GM23248 (cell line): ENCODE measurements around the gene CLEC4C. TPM values are rescaled to one million over a fixed set of nuclear protein-coding genes. Genes with fewer than 3 reads are reported as not detected.
"Not testable (repeated sequence)": the region's sequence is repeated elsewhere in the genome, so short reads cannot be mapped to it uniquely, and the experiment has no call there.

ENCODE experiments used
- DNase-seq: peaks from one replicate; pipeline ENCODE4 v3.0.0-alpha.2; 2015
- H2AFZ ChIP-seq: fragments of 200-600 bp; sonication (generic); 2 replicates; pipeline ENCODE4 v1.6.1; 2016; ENCODE audit warnings: antibody characterized with exemption
- H3F3A ChIP-seq: fragments of 200-600 bp; sonication (generic); 2 replicates; pipeline ENCODE4 v1.6.1; 2016; ENCODE audit warnings: mild to moderate bottlenecking, antibody characterized with exemption, mixed run types; ENCODE audit not compliant: insufficient read depth
- H3K27ac ChIP-seq: fragments of 200-600 bp; sonication (generic); 2 replicates; pipeline ENCODE4 v1.5.1; 2016; ENCODE audit warnings: mild to moderate bottlenecking
- H3K27me3 ChIP-seq: fragments of 200-600 bp; sonication (generic); replicated peaks from 2 replicates; pipeline ENCODE4 v1.6.1; 2016; ENCODE audit warnings: mild to moderate bottlenecking; ENCODE audit not compliant: insufficient read depth
- H3K36me3 ChIP-seq: fragments of 200-600 bp; sonication (generic); 2 replicates; pipeline ENCODE4 v1.6.1; 2016; ENCODE audit warnings: low read depth, mild to moderate bottlenecking
- H3K4me1 ChIP-seq: fragments of 200-600 bp; sonication (generic); 2 replicates; pipeline ENCODE4 v1.6.1; 2016; ENCODE audit warnings: mild to moderate bottlenecking; ENCODE audit not compliant: insufficient read depth
- H3K4me2 ChIP-seq: fragments of 200-600 bp; sonication (generic); one replicate; pipeline ENCODE4 v1.6.1; 2016; ENCODE audit warnings: mild to moderate bottlenecking; ENCODE audit not compliant: unreplicated experiment
- H3K4me3 ChIP-seq: fragments of 200-600 bp; sonication (generic); 2 replicates; pipeline ENCODE4 v1.5.1; 2016; ENCODE audit warnings: mild to moderate bottlenecking
- H3K79me2 ChIP-seq: fragments of 200-600 bp; sonication (generic); 2 replicates; pipeline ENCODE4 v1.6.1; 2016; ENCODE audit warnings: mild to moderate bottlenecking; ENCODE audit not compliant: insufficient read depth
- H3K9ac ChIP-seq: fragments of 200-600 bp; sonication (generic); 2 replicates; pipeline ENCODE4 v1.6.1; 2016; ENCODE audit warnings: mild to moderate bottlenecking
- H3K9me2 ChIP-seq: fragments of 200-600 bp; sonication (generic); 2 replicates; pipeline ENCODE4 v1.6.1; 2016; ENCODE audit warnings: mixed run types, mild to moderate bottlenecking, moderate library complexity; ENCODE audit not compliant: insufficient read depth
- H3K9me3 ChIP-seq: fragments of 200-600 bp; sonication (generic); one replicate; pipeline ENCODE4 v1.6.1; 2017; ENCODE audit warnings: low read depth
- H4K20me1 ChIP-seq: fragments of 200-600 bp; sonication (generic); 2 replicates; pipeline ENCODE4 v1.6.0; 2016; ENCODE audit not compliant: insufficient read depth
- EZH2 ChIP-seq: fragments of 200-600 bp; sonication (generic); IDR thresholded peaks from 2 replicates; pipeline ENCODE4 v1.6.1; 2018; ENCODE audit warnings: antibody characterized with exemption, mild to moderate bottlenecking; ENCODE audit not compliant: insufficient read depth, poor library complexity, severe bottlenecking
- EZH2phosphoT487 ChIP-seq: fragments of 200-600 bp; sonication (generic); IDR thresholded peaks from 2 replicates; pipeline ENCODE4 v1.6.1; 2018; ENCODE audit warnings: antibody characterized with exemption, moderate library complexity, mild to moderate bottlenecking, low read depth; ENCODE audit not compliant: insufficient read depth
- WGBS, 2 experiments: methylation state at CpG; one replicate each; pipeline ENCODE4 v1.1.6; 2015 to 2017; ENCODE audit warnings: low lambda C conversion rate in 2 of 2, low coverage in 1 of 2; ENCODE audit errors: missing lambda C conversion rate in 2 of 2; 5-methylcytosine and 5-hydroxymethylcytosine counted together
- in situ Hi-C: fragments of 300-500 bp; cut with MboI; formaldehyde crosslinking; loops from 2 replicates; pipeline ENCODE4 v1.15.0; 2020
- polyA plus RNA-seq: library from polyadenylated mRNA; unstranded; fragments of >200 nt; fragmentation: Nextera tagmentation; extraction: Ambion mirVana; gene quantifications from 2 replicates; pipeline ENCODE4 v1.2.1, GENCODE V29; 2016
- total RNA-seq: library from RNA; depleted of rRNA; stranded (reverse); fragments of >200 nt; shearing (Covaris generic); gene quantifications from 2 replicates; pipeline ENCODE4 v1.2.3, GENCODE V29; 2014

CLEC4C gene
- total and polyA plus RNA-seq, 2 experiments from 2014 or later: not detected

- Histone ChIP-seq H4K20me1 (no peaks in the 10 kb centered on the region), H3K9me3 (no peaks in the 10 kb centered on the region), H3K9me2 (no peaks in the 10 kb centered on the region), H3K4me3 (no peak overlapping the region), H3K36me3 (no peaks in the 10 kb centered on the region), H3K4me2 (no peak overlapping the region), H3K9ac (no peak overlapping the region), H2AFZ (no peak overlapping the region), H3K27me3 (no peaks in the 10 kb centered on the region), H3K79me2 (no peaks in the 10 kb centered on the region), H3K27ac (no peak overlapping the region), H3K4me1 (no peaks in the 10 kb centered on the region), H3F3A (no peaks in the 10 kb centered on the region)
- TF ChIP-seq EZH2: no peak
- no peak for TF ChIP-seq EZH2phosphoT487
- in situ Hi-C loops: no loop called here
- DNase-seq: no peak
- WGBS, 2 experiments: 4 to 5% methylated on average over 3 of the region's 3 CpGs
Observed at GRCh38 chr12:7769999-7770398, 22.8 kb upstream of the CLEC4C start.

- no peaks in the 10 kb centered on the region for H3K9me2 ChIP-seq
- TF ChIP-seq EZH2 (no peak), EZH2phosphoT487 (no peak)
- H3K79me2 ChIP-seq: no peaks in the 10 kb centered on the region
- peaks cover 15% of the 10 kb centered on the region; the same call in 1 of the 2 replicates for H3K27me3 ChIP-seq
- H3K36me3 ChIP-seq: no peaks in the 10 kb centered on the region
- peak; percentile 1 for DNase-seq
- no peaks in the 10 kb centered on the region for H4K20me1 ChIP-seq
- in situ Hi-C loops: no loop called here
- H2AFZ ChIP-seq: no peak overlapping the region
- no peak overlapping the region for H3K27ac ChIP-seq
- no peak overlapping the region for H3K4me3 ChIP-seq
- H3K4me2 ChIP-seq: no peak overlapping the region
- no peaks in the 10 kb centered on the region for H3K9me3 ChIP-seq
- no peaks in the 10 kb centered on the region for H3F3A ChIP-seq
- no peak overlapping the region for H3K9ac ChIP-seq
- H3K4me1 ChIP-seq: no peaks in the 10 kb centered on the region
- WGBS, 2 experiments: 16% methylated on average over 9 of the region's 9 CpGs
Observed at GRCh38 chr12:7758766-7759140, 11.6 kb upstream of the CLEC4C start.

- no peaks in the 10 kb centered on the region for H3K9me3 ChIP-seq
- H3K27ac ChIP-seq: no peak overlapping the region
- H3K79me2 ChIP-seq: no peaks in the 10 kb centered on the region
- H4K20me1 ChIP-seq: no peaks in the 10 kb centered on the region
- no peak overlapping the region for H3K4me3 ChIP-seq
- no peaks in the 10 kb centered on the region for H3K4me1 ChIP-seq
- no peak for DNase-seq
- no peaks in the 10 kb centered on the region for H3F3A ChIP-seq
- H2AFZ ChIP-seq: no peak overlapping the region
- in situ Hi-C loops: no loop called here
- TF ChIP-seq EZH2phosphoT487 (no peak), EZH2 (no peak)
- peaks cover 15% of the 10 kb centered on the region; the same call in 1 of the 2 replicates for H3K27me3 ChIP-seq
- no peak overlapping the region for H3K4me2 ChIP-seq
- H3K9me2 ChIP-seq: no peaks in the 10 kb centered on the region
- WGBS, 2 experiments: 24 to 41% methylated on average over 2 of the region's 2 CpGs
- no peak overlapping the region for H3K9ac ChIP-seq
- H3K36me3 ChIP-seq: no peaks in the 10 kb centered on the region
Observed at GRCh38 chr12:7756993-7757392, 9.8 kb upstream of the CLEC4C start.

- H3K36me3 ChIP-seq, H3F3A ChIP-seq, H2AFZ ChIP-seq, H3K9me3 ChIP-seq, DNase-seq, H4K20me1 ChIP-seq, H3K27ac ChIP-seq, H3K9me2 ChIP-seq, H3K79me2 ChIP-seq, H3K4me3 ChIP-seq, in situ Hi-C loops, H3K9ac ChIP-seq, H3K4me2 ChIP-seq, H3K4me1 ChIP-seq: not testable (repeated sequence)
- 58 to 65% methylated on average over 9 of the region's 9 CpGs for WGBS, 2 experiments
- H3K27me3 ChIP-seq: peaks cover 15% of the 10 kb centered on the region; the same call in 1 of the 2 replicates
Observed at GRCh38 chr12:7755668-7756067, 8.5 kb upstream of the CLEC4C start.

GRCh38 chr12:7751941-7752922 lies 5.1 kb upstream of the CLEC4C start:
- 78 to 79% methylated on average over 25 to 34 of the region's 48 CpGs for WGBS, 2 experiments
- H3K9me2 ChIP-seq, H3K79me2 ChIP-seq, H3K4me3 ChIP-seq, H3K4me2 ChIP-seq, H3K27me3 ChIP-seq, H3F3A ChIP-seq, DNase-seq, H3K4me1 ChIP-seq, H3K36me3 ChIP-seq, H3K27ac ChIP-seq, H3K9ac ChIP-seq, H2AFZ ChIP-seq, H3K9me3 ChIP-seq, in situ Hi-C loops, H4K20me1 ChIP-seq: not testable (repeated sequence)
